Mucosa of rectum (tissue), 2 donors: ENCODE data around the gene TXNIP.

Experiments
- H3K27ac ChIP-seq, 2 donors: one replicate each; pipeline ENCODE4 v1.7.0; 2013; ENCODE audit warnings: inconsistent platforms in 2 of 2, low read depth in 2 of 2, low read length in 2 of 2
- H3K27me3 ChIP-seq, 2 donors: one replicate each; pipeline ENCODE4 v1.7.0; 2013; ENCODE audit warnings: low read length in 2 of 2; ENCODE audit not compliant: control insufficient read depth in 2 of 2, insufficient read depth in 2 of 2
- H3K36me3 ChIP-seq, 2 donors: one replicate each; pipeline ENCODE4 v1.7.0; 2013; ENCODE audit warnings: low read length in 2 of 2; ENCODE audit not compliant: control insufficient read depth in 2 of 2, insufficient read depth in 2 of 2
- H3K4me1 ChIP-seq, 2 donors: one replicate each; pipeline ENCODE4 v1.7.0; 2013; ENCODE audit warnings: low read length in 2 of 2, mild to moderate bottlenecking in 1 of 2; ENCODE audit not compliant: control insufficient read depth in 2 of 2, insufficient read depth in 2 of 2
- H3K4me3 ChIP-seq, 2 donors: one replicate each; pipeline ENCODE4 v1.7.0; 2013; ENCODE audit warnings: low read length in 2 of 2
- H3K9ac ChIP-seq, 2 donors: one replicate each; pipeline ENCODE4 v1.7.0; 2013; ENCODE audit warnings: low read length in 2 of 2, low read depth in 1 of 2, mild to moderate bottlenecking in 1 of 2
- H3K9me3 ChIP-seq, 2 donors: one replicate each; pipeline ENCODE4 v1.7.0; 2013; ENCODE audit warnings: low read length in 2 of 2; ENCODE audit not compliant: control insufficient read depth in 2 of 2
- donor health status: healthy.
- donor health status: Normal muscosa, but diverticular disease.

Gene TXNIP

DNA sequence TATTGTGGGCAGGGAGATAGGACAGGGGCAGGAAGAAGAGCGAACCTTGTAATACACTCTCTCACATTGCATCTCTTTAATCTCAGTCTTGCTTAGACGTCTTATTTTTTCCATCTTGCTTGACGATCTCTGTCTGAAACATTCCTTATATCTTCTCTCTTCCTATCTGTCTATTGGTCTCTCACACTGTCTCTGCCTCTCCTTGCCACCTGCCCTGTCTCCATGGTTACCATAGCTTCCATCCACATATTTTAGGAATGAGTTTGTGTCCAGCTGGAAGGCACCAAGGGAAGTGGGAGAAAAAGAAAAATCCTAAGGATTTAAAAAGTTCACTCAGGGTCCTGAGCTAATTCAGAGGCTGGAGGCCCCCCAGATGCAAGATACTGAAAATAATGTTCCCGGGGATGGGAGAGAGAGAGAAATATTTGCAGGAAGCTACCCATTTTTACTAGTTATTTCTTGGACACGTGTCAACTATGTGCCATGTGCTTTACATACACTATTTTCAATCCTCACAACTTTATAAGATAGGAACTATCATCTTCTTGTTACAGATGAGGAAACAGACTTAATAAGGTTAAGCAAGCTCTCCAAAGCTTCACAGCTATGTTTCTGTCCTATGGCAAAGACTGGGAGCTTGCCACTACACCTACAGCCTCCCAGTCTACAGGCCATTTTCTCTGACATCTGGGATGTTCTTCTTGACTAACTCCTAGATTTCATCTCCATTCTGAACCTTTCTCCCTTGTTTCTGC is 32.9 kb downstream of the TXNIP start:
- H3K4me1 ChIP-seq: peaks cover 27 to 49% of the 10 kb centered on the region in 2 donors
- H3K36me3 ChIP-seq: no peaks in the 10 kb centered on the region
- peaks cover 14 to 34% of the 10 kb centered on the region in 2 donors for H3K27me3 ChIP-seq
- H3K4me3 ChIP-seq: peak overlapping the region; percentile 85 to 95
- H3K9me3 ChIP-seq: no peaks in the 10 kb centered on the region
- peak overlapping the region in 1 of 2 donors; percentile 84 for H3K9ac ChIP-seq
- peak overlapping the region; percentile 69 to 83 for H3K27ac ChIP-seq

DNA sequence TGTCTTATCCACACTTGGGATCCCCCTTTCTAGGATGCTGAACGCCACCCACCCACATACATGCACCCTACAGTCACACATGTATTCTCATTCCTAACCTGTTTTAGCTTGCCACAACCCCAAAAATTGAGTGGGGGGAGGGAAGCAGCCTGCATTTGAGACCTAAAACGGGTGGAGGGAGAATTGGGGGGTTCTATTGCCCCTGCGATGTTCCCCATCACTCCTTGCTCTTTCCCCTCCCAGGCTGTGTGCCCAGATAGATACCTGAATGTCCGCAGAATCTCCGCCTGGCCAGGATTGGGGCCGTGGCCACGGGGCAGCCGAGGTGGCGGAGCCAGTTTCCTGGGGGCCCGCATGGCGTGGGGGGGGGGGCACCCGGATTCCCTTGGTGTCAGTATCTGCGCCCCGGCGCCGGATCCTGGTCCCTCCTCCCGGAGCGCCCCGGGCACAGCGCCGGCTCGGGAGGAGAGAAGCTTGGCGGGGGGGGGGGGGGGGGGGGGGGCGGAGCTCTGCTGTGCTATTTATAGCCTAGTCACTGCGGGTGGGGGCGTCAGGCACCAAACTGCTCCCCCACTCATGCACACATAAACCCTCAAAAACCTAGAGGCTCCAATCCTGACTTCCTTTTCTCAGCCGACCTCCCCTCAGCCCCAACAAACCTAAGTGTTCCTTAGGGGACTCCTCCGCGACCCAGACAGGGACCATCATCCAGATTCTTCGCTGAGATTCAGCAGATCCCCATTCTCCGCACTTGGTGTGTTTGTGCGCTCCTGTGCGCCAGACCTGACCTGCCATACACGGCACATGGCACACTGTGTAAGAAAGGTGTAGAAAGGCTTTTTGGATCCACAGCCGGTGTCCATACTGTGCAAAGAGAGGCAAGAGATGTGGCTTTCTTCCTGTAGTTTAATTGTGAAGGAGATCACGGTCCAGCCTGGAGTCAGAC is 33.9 kb downstream of the TXNIP start:
- Histone ChIP-seq H3K27ac (peak overlapping the region; percentile 34 to 39), H3K4me1 (peaks cover 29 to 54% of the 10 kb centered on the region in 2 donors), H3K27me3 (peaks cover 14 to 34% of the 10 kb centered on the region in 2 donors), H3K4me3 (peak overlapping the region; percentile 77 to 78), H3K36me3 (no peaks in the 10 kb centered on the region), H3K9ac (peak overlapping the region; percentile 35 to 64), H3K9me3 (no peaks in the 10 kb centered on the region)

DNA sequence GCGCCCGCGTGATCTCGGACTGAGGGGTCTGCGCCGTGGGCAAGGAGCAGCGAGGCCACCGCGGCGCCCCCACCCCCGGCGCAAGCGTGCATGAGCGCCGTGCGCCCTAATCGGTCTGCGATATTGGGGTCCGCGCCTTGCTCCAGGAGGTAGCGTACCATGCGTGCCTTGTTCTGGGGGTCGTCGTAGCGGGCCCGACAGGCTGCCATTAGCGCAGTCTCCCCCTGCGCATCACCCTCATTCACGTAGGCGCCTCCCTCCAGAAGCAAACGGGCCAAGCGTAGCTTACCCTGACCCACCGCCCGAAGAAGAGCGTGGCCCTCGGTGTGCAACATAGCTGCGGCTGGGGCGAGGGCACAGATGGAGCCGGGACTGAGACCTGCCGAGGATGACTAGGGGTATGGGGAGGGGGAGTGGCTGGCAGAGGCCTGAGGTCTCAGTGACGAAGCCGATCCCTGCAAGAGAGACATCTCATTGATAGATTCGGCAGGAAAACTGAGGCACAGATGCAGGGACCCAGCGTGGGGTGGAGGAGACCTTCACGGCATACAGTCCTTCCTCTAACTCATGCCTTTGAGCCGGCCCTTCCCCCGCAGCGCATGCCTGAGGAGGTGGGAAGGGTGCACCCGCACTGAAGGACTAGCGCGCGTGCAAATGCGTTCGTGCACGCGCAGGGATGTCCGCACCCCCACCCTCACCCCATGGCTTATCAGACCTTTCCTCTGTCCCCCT is 34.8 kb downstream of the TXNIP start:
- Histone ChIP-seq H3K4me1 (peaks cover 35 to 58% of the 10 kb centered on the region in 2 donors), H3K27me3 (peaks cover 14 to 34% of the 10 kb centered on the region in 2 donors), H3K36me3 (no peaks in the 10 kb centered on the region), H3K27ac (peak overlapping the region in 1 of 2 donors; percentile 39), H3K4me3 (peak overlapping the region; percentile 77 to 78), H3K9me3 (no peaks in the 10 kb centered on the region), H3K9ac (peak overlapping the region; percentile 64 to 74)

DNA sequence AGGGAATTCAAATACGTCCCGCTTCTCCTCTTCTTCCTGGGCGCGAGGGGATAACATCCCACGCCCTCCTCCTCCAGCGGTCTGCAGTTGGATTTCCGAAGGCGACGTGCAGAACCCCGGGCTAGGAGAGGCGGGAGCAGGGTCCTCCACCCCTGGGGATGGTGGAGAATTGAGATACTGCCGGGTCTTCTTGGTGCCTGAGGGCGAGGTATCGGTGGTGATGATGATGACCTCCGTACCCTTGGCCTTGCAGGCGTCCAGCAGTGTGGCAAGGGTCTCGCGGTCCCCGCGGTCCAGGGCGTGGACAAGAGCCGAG is 35.3 kb downstream of the TXNIP start:
- H3K9ac ChIP-seq: peak overlapping the region; percentile 64 to 74
- peak overlapping the region; percentile 77 to 78 for H3K4me3 ChIP-seq
- H3K36me3 ChIP-seq: no peaks in the 10 kb centered on the region
- peaks cover 35 to 64% of the 10 kb centered on the region in 2 donors for H3K4me1 ChIP-seq
- no peaks in the 10 kb centered on the region for H3K9me3 ChIP-seq
- peaks cover 14 to 34% of the 10 kb centered on the region in 2 donors for H3K27me3 ChIP-seq
- peak overlapping the region; percentile 61 to 78 for H3K27ac ChIP-seq

DNA sequence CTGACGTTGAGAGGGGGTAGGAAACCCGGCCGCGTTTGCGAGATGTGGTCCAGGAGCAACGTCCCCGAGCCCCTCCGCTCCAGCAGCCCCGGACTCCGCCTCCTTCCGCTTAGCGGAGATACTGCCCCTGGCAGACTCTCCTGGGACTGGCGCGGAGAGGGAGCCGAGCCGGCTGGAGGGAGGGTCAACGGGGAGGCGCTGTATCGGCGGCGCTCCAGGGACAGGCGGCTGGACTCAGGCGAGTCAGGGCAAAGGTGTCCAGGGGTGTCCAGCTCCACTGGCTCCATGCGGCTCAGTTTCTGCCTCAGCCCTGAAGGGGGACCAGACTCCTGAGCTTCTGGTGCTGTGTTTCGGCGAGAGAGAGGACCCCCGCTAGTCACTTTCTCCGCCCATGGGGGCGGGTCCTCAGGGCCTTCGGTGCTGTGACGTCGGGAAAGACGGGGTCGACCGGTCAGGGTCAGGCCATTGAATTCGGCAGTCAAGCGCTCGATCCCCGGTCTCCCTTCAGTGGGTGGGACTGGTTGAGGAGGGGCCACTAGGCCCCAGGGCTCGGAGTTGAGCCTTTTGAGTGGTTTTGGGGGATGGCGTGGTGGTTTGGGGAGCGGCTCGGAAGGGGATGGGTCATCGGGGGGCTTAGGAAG is 35.8 kb downstream of the TXNIP start:
- Histone ChIP-seq H3K27ac (peak overlapping the region; percentile 61 to 78), H3K36me3 (no peaks in the 10 kb centered on the region), H3K27me3 (peaks cover 14 to 34% of the 10 kb centered on the region in 2 donors), H3K4me1 (peaks cover 36 to 67% of the 10 kb centered on the region in 2 donors), H3K4me3 (peak overlapping the region; percentile 77 to 78), H3K9ac (peak overlapping the region; percentile 64 to 74), H3K9me3 (no peaks in the 10 kb centered on the region)

DNA sequence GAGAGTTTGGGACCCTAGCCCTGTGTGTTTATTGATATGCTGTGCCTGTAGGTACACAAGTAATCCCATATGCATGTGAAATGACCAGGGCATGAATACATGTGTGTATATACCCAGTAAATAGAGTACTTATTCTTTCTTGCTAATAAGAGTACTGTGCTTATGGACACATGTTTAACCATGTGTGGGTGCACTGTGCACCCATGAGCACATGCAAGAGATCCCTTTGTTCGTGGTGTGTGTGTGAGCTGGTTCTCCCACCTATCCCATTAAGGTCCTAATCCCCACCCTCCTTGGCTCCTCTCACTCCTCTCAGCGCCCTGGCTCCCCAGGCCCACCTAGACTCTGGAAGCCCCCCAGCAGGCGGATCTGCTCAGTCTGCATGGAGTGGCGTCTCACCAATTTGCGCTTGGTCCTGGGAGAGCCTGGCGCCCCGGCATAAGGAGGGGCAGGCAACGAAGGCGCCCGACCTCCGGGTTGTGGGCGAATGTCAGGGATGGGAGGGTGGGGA is 36.4 kb downstream of the TXNIP start:
- Histone ChIP-seq H3K4me3 (peak overlapping the region; percentile 77 to 78), H3K36me3 (no peaks in the 10 kb centered on the region), H3K4me1 (peaks cover 38 to 63% of the 10 kb centered on the region in 2 donors), H3K9ac (no peak overlapping the region), H3K9me3 (no peaks in the 10 kb centered on the region), H3K27ac (peak overlapping the region in 1 of 2 donors; percentile 78), H3K27me3 (peaks cover 14 to 34% of the 10 kb centered on the region in 2 donors)

DNA sequence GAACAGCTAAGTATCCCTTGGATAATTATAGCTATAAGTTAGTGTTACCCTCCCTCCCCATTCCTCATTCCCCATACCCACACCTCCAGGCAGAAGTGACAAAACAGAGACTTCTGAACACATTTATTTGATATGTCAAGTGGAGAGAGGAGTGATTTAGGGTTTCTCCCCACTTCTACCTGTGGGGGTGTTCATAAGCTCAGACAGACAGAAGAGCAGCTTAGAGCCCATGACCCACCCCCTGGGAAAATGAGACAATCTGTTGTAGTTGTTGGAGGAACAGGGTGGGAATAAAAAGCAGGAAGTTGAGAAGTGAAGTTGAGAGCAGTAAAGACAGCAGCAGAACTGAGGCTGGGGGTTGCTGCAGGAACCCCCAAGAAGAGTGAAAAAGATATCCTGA is 37.0 kb downstream of the TXNIP start:
- Histone ChIP-seq H3K27ac (no peak overlapping the region), H3K4me1 (peaks cover 38 to 67% of the 10 kb centered on the region in 2 donors), H3K27me3 (peaks cover 14 to 34% of the 10 kb centered on the region in 2 donors), H3K9ac (no peak overlapping the region), H3K4me3 (no peak overlapping the region), H3K9me3 (no peaks in the 10 kb centered on the region), H3K36me3 (no peaks in the 10 kb centered on the region)

DNA sequence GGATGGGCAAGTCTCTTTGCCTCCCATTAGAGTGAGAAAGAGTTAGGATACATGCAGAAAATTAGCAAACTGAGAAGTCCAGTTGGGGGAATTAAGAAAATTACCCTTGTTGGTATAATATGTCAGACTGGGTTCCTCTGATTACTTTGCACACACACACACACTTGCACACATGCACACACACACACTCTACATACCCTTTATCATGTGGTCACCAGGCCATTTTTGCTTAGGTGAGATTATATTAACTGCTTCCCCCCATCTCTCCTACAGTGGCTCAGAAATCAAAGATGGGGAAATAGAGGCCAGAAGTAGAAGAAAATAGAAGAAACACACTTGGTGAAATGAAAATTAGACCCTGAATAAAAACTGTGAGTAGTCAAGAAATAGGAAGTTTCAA is 37.6 kb downstream of the TXNIP start:
- peaks cover 41 to 63% of the 10 kb centered on the region in 2 donors for H3K4me1 ChIP-seq
- peak overlapping the region in 1 of 2 donors; percentile 79 for H3K4me3 ChIP-seq
- H3K27me3 ChIP-seq: peaks cover 14 to 34% of the 10 kb centered on the region in 2 donors
- H3K27ac ChIP-seq: no peak overlapping the region
- H3K36me3 ChIP-seq: no peaks in the 10 kb centered on the region
- H3K9me3 ChIP-seq: no peaks in the 10 kb centered on the region
- no peak overlapping the region for H3K9ac ChIP-seq
